ENCODE measurements around the gene THG1L.

The THG1L gene

DNA sequence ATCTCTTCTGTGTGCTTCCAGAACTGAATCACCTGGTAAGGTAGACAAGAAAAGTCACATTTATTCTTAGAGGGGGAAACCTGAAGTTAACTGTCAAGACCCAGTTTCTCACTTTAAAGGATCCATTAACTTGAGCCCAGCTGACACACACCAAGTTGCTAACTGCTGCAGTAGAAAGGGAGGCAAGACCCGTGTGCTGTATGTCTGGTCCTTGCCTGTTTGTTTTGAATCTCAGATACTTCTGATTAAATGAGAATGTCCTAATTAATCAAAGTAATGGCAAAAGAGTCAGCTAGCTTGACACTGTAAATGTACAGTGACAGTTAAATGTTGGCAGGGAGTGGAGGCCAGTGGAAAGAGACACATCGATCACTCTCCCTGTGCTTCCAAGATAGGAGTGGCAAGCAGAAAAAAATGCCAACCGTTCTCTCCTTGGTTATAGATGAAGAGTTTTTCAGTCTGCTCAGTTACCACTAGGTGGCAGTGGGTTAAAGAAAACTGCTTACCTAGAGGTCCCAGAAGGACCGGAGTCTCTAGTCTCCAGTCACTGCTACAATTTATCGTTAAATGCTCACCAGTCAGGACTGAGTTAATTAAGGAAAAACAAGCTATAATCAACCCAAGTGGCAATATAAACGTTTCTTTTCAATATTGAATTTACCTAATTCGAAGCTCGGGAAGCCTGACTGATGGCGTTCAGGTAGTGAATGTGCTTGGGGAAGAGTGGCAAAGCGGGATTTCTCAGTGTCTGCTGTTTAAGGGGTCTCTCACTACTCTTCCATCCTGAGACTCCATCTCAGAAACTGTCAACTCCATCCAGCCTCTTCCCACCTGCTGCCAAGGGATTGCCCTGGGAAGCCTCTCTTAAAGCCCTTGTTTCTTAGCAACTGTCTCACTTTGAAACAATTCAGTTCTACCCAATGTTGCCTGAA is 30.7 kb downstream of the THG1L start:
- peak; percentile 85 for DNase-seq

DNA sequence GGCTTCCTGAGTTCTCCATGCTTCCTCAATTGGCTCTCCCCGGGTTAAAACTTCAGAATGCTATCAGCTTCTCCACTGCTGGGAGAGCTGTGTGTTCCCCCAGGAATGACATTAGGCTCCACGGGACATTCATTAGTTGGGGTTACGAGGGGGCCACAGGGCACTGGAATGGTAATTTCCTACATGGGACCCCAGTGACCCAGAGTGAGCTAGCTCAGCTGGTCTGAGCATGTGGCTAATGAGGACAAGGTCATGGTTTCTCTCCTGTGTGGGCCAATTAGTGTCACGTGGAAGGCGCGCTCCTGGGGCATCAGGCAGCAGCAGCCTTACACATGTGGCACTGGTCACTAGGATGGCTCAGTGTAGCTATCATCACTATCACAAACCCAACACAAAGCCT is 33.3 kb downstream of the THG1L start:
- DNase-seq = no peak

DNA sequence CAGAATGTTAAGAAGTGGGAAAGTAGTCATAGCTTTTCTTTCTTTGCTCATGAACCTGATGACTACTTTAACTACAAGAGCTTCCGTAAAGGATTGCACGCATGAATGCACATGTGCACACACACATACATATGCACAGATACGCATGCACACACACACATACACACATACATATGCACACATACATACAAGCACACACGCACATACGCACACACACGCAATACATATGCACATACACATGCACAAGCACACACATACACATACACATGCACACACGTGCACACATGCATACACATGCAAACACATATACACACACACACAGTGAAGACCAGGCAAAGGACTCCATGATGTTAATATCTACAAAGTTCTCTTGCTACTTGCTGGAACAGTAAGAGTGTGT is 35.2 kb downstream of the THG1L start:
- no peak for DNase-seq

DNA sequence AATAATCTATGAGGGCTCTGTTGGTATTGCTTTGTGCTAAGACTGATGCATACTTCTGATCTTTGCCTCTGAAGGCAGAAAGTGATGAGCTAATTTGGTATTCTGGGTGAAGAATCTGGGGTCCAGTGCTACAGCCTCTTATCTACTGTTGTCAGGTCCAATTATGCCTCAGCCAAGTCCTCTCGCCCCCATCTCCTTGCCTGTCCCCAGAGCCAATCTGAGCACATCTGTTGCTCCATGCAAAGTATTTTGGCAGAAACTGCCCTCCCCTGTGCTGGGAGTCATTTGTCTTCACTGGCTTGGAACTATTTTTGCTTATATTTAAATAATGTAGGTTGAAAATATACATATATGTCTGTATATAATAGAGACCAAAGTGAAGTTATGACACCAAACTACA is 35.7 kb downstream of the THG1L start:
- no peak for DNase-seq

DNA sequence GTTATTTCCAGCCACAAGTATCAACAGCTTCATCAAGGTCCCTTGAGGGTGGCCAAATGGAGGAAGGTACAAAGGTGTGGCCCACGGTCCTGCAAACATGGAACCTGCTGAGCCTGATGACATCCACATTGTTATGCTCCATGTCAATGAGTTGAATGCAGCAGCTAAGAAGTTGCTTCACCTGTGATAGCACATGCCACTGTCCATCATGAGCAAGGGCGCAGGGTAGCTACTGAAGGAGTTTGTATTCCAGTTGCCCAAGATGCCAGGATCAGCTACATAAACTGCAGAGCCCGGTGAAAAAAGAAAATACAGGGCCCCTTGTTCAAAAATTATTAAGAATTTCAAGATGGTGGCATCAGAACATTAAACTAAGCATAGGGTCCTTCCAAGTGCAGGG is 36.5 kb downstream of the THG1L start:
- DNase-seq = no peak

DNA sequence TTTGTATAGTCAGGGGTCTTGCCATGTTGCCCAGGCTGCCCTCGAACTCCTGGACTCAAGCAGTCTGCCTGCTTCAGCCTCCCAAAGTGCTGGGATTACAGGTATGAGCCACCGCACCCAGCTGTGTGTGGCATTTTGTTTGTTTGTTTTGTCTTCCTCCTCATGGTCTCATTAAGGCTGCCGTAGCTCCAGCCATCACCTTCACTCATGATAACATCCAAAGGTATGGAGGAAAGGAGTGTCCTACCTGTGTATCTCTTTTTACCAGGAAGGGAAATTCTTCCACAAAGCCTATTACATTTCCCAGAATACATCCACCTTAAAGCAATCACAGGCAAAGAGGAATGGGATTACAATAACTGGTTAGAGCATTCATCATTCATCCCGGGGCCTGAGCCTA is 39.4 kb downstream of the THG1L start:
- DNase-seq = no peak

DNA sequence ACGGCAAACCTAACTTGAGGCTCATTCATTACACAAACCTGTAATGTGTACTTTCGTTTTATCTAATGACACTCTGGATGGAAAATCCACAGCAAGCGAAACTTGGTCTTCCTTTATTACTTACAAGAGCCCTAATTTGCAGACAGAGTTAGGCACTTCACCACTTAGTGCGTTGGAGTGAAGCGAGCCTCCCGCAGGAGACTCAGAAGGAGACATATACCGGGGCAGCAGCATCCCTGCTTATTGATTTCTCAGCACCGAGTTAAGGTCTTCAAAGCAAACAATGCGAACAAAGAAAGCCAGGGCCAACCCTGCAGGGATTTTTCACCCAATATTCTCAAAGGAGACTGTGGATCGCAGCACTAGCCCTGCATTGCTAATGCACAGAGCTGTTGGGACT is 40.9 kb downstream of the THG1L start:
- no peak for DNase-seq

DNA sequence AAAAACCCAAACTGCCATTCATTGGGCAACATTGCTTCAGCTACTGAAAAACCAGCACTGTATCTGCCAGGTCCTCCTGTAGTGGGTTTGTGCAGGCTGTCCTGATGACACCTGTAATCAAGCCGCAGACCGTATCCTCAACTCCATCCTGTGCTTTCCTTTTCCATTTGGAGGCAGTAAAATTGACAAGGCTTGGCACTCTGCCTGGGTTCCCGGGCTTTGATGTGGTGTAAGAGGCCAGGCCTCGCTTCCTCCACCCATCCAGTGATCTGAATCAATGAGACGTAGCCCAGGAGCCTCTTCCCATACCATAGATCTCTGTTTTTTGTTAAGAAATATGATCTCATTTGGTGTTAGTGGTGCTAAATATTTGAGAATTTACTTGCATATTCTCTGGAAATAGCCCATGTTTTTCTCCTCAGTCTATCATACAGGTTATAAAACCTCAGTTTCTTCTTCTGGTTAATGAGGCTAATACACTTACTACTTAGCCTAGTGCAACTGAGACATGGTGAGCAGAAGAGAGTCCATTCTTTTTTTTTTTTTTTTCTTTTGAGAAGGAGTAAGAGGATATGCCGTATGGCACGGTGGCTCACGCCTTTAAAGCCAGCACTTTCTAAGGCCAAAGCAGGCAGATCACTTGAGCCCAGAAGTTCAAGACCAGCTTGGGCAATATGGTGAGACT is 47.0 kb downstream of the THG1L start:
- DNase-seq = peak; percentile 89

DNA sequence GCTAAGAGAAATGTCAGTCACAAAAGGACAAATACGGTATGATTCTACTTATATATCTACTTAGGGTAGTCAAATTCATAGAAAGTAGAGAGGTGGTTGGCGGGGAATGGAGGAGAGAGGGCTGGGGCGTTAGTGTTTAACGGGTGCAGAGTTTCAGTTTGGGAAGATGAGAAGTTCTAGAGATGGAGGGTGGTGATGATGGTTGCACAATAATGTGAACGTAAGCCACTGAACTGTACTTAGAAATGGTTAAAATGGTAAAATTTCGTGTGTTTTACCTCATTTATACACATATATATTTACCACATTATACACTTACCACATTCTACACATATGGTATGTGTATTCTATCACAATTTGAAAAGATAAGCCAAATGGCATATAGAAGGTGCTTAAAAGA is 48.0 kb downstream of the THG1L start:
- DNase-seq = no peak

DNA sequence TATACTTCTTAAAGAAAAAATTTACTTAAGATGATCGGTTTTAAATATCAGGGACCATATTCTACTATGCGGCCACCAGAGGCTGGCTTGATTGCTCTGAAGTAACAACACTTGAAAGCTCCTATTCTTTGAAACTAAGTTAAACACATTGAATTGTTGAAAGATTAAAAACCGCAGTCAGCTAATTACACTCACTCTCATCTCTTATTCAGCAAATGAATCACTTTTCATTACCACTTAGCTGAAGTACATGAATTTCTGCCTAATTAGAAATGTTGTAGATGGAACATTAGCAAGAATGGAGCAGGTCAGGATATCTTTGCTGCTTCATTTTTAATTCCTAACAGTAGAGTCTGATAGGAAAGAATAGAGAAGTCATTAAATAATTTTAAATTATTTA is 54.6 kb downstream of the THG1L start:
- no peak for DNase-seq

Data from DMS53 (cell line).